ENCODE results near the gene SEPTIN14. TPM values are rescaled to one million over a fixed set of nuclear protein-coding genes. Genes with fewer than 3 reads are reported as not detected.

Gene SEPTIN14
- total RNA-seq, 1 experiment from 2014 or later, result not detected

DNA sequence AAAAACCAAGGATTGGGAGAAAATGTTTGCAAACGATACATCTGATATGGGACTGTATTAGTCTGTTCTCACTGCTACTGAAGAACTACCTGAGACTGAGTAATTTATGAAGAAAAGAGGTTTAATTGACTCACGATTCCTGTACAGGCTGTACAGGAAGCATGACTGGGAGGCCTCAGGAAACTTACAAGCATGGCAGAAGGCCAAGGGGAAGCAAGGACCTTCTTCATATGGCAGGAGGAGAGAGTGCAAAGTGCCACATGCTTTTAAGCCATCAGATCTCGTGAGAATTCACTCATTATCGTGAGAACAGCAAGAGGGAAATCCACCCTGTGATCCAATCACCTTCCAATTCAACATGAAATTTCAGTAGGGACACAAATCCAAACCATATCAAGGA, 35.7 kb upstream of the SEPTIN14 start:
- H4K20me1 ChIP-seq (ENCODE audit: control insufficient read depth, insufficient read depth, insufficient read length), result no peaks in the 10 kb centered on the region
- WGBS (ENCODE audit: extremely low coverage, insufficient read length, low lambda C conversion rate), result no CpG with 5 or more reads among the region's 4 CpGs
- TF ChIP-seq, protein P1, sequence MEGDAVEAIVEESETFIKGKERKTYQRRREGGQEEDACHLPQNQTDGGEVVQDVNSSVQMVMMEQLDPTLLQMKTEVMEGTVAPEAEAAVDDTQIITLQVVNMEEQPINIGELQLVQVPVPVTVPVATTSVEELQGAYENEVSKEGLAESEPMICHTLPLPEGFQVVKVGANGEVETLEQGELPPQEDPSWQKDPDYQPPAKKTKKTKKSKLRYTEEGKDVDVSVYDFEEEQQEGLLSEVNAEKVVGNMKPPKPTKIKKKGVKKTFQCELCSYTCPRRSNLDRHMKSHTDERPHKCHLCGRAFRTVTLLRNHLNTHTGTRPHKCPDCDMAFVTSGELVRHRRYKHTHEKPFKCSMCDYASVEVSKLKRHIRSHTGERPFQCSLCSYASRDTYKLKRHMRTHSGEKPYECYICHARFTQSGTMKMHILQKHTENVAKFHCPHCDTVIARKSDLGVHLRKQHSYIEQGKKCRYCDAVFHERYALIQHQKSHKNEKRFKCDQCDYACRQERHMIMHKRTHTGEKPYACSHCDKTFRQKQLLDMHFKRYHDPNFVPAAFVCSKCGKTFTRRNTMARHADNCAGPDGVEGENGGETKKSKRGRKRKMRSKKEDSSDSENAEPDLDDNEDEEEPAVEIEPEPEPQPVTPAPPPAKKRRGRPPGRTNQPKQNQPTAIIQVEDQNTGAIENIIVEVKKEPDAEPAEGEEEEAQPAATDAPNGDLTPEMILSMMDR (conservative IDR thresholded peaks at IDR 0.05), result no peak

More for the DNA sequence above, 35.7 kb upstream of the SEPTIN14 start:
- Mint-ChIP-seq H3K4me1 (peaks cover 4% of the 10 kb centered on the region in 2 experiments; a peak in 1 of 4 replicates), H3K9me3 (peaks cover 21 to 37% of the 10 kb centered on the region in 2 experiments), H3K27me3 (ENCODE audit: low read depth) (no peaks in the 10 kb centered on the region), H3K4me3 (no peak overlapping the region), H3K36me3 (ENCODE audit: insufficient read depth in 1 of 3, low read depth in 3 of 3) (peaks cover 17 to 24% (median 22%) of the 10 kb centered on the region in 3 experiments), H3K27ac (no peak overlapping the region)
- Histone ChIP-seq H3K18ac (ENCODE audit: insufficient read length, low read depth, low read length) (no peak overlapping the region), H2BK5ac (ENCODE audit: insufficient read length, low read length) (no peak overlapping the region), H3T11ph (ENCODE audit: low read length) (no peak overlapping the region), H3K23me2 (ENCODE audit: insufficient read length, low read depth, low read length, poor library complexity, severe bottlenecking) (no peaks in the 10 kb centered on the region), H3K9ac (ENCODE audit: extremely low read depth, insufficient read length, low read length) (no peak overlapping the region), H2BK120ac (ENCODE audit: low read depth, low read length, poor library complexity, severe bottlenecking) (no peak overlapping the region), H3K79me2 (ENCODE audit: insufficient read depth, low read length) (no peaks in the 10 kb centered on the region), H2AK5ac (ENCODE audit: insufficient read length, low read length) (no peak overlapping the region), H2BK15ac (ENCODE audit: low read depth, low read length) (no peak overlapping the region), H4K5ac (ENCODE audit: insufficient read length, low read depth, low read length) (no peak overlapping the region), H2AFZ (ENCODE audit: low read length) (no peak overlapping the region), H3K4me1 (ENCODE audit: insufficient read depth, low read length) (no peaks in the 10 kb centered on the region; the same call in 1 of the 2 replicates), H3K4me2 (ENCODE audit: insufficient read depth, insufficient read length, low read length) (no peak overlapping the region), H3K79me1 (ENCODE audit: insufficient read depth, low read depth, low read length, poor library complexity, severe bottlenecking) (no peaks in the 10 kb centered on the region), H3K4ac (ENCODE audit: low read depth, low read length) (no peak overlapping the region), H3K56ac (ENCODE audit: insufficient read length, low read depth, low read length) (no peak overlapping the region), H4K91ac (ENCODE audit: insufficient read length, low read depth, low read length) (no peak overlapping the region), H3K27me3 (ENCODE audit: insufficient read depth, low read length) (no peaks in the 10 kb centered on the region), H3K23ac (ENCODE audit: insufficient read length, low read depth, low read length) (no peak overlapping the region), H3K9me3 (ENCODE audit: control insufficient read depth, low read depth, low read length) (no peaks in the 10 kb centered on the region), H2BK12ac (ENCODE audit: insufficient read length, low read depth, low read length) (no peak overlapping the region), H3K14ac (ENCODE audit: insufficient read depth, low read length) (no peak overlapping the region), H4K8ac (replicated peaks; ENCODE audit: insufficient read length, low read depth, low read length) (no peak overlapping the region), H3K27ac (ENCODE audit: insufficient read length, low read depth, low read length) (no peak overlapping the region), H2BK20ac (ENCODE audit: low read depth, low read length, poor library complexity, severe bottlenecking) (no peak overlapping the region)
- DNase-seq, result no peak
